ENCODE results near the gene HS3ST5. TPM values are rescaled to one million over a fixed set of nuclear protein-coding genes. Genes with fewer than 3 reads are reported as not detected.

Gene HS3ST5
- total and polyA plus RNA-seq, 2 experiments from 2014 or later: 2.8 to 3.5 TPM

DNA sequence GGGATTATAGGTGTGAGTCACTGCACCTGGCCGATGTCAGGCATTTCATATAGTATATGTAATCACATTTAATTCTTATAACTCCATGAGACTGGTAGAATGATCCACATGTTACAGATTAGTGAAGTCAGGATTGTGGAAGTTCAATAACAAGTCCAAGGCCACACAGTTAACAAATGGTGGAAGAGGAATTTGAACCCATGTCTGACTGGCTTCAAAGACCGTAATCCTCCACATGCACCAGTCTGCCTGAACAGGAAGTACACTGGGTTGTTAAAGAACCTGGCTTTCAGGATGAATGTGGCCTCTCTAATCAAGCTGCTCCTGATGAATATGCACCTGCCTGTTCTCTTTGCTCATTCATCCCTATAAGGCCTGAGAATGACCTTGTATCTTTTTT lies 249.9 kb downstream of the HS3ST5 start:
- H3K27ac Mint-ChIP-seq: no peak overlapping the region
- peaks cover 8% of the 10 kb centered on the region for H3K4me1 Mint-ChIP-seq
- no peak overlapping the region for H3K27ac ChIP-seq (ENCODE audit: low read depth)
- H3K4me1 ChIP-seq (ENCODE audit: insufficient read depth): 0 out of 2 replicates have a peak, but pooled peaks cover 4% of the 10 kb centered on the region
- no peaks in the 10 kb centered on the region for H3K27me3 ChIP-seq (ENCODE audit: insufficient read depth)
- TF ChIP-seq, protein P1, sequence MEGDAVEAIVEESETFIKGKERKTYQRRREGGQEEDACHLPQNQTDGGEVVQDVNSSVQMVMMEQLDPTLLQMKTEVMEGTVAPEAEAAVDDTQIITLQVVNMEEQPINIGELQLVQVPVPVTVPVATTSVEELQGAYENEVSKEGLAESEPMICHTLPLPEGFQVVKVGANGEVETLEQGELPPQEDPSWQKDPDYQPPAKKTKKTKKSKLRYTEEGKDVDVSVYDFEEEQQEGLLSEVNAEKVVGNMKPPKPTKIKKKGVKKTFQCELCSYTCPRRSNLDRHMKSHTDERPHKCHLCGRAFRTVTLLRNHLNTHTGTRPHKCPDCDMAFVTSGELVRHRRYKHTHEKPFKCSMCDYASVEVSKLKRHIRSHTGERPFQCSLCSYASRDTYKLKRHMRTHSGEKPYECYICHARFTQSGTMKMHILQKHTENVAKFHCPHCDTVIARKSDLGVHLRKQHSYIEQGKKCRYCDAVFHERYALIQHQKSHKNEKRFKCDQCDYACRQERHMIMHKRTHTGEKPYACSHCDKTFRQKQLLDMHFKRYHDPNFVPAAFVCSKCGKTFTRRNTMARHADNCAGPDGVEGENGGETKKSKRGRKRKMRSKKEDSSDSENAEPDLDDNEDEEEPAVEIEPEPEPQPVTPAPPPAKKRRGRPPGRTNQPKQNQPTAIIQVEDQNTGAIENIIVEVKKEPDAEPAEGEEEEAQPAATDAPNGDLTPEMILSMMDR (conservative IDR thresholded peaks at IDR 0.05; ENCODE audit: low read depth in 2 of 2): no peak
- TF ChIP-seq EZH2phosphoT487 (IDR thresholded peaks at IDR 0.05; ENCODE audit: unreplicated experiment): no peak
- no peak for TF ChIP-seq ZNF331 (CRISPR knock-in tag; IDR thresholded peaks at IDR 0.05; ENCODE audit: low read depth)
- TF ChIP-seq, protein P2, sequence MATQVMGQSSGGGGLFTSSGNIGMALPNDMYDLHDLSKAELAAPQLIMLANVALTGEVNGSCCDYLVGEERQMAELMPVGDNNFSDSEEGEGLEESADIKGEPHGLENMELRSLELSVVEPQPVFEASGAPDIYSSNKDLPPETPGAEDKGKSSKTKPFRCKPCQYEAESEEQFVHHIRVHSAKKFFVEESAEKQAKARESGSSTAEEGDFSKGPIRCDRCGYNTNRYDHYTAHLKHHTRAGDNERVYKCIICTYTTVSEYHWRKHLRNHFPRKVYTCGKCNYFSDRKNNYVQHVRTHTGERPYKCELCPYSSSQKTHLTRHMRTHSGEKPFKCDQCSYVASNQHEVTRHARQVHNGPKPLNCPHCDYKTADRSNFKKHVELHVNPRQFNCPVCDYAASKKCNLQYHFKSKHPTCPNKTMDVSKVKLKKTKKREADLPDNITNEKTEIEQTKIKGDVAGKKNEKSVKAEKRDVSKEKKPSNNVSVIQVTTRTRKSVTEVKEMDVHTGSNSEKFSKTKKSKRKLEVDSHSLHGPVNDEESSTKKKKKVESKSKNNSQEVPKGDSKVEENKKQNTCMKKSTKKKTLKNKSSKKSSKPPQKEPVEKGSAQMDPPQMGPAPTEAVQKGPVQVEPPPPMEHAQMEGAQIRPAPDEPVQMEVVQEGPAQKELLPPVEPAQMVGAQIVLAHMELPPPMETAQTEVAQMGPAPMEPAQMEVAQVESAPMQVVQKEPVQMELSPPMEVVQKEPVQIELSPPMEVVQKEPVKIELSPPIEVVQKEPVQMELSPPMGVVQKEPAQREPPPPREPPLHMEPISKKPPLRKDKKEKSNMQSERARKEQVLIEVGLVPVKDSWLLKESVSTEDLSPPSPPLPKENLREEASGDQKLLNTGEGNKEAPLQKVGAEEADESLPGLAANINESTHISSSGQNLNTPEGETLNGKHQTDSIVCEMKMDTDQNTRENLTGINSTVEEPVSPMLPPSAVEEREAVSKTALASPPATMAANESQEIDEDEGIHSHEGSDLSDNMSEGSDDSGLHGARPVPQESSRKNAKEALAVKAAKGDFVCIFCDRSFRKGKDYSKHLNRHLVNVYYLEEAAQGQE (IDR thresholded peaks at IDR 0.05; ENCODE audit: unreplicated experiment): no peak
- TF ChIP-seq, protein P3, sequence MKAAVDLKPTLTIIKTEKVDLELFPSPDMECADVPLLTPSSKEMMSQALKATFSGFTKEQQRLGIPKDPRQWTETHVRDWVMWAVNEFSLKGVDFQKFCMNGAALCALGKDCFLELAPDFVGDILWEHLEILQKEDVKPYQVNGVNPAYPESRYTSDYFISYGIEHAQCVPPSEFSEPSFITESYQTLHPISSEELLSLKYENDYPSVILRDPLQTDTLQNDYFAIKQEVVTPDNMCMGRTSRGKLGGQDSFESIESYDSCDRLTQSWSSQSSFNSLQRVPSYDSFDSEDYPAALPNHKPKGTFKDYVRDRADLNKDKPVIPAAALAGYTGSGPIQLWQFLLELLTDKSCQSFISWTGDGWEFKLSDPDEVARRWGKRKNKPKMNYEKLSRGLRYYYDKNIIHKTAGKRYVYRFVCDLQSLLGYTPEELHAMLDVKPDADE (IDR thresholded peaks at IDR 0.05): no peak
- TF ChIP-seq, protein P4, sequence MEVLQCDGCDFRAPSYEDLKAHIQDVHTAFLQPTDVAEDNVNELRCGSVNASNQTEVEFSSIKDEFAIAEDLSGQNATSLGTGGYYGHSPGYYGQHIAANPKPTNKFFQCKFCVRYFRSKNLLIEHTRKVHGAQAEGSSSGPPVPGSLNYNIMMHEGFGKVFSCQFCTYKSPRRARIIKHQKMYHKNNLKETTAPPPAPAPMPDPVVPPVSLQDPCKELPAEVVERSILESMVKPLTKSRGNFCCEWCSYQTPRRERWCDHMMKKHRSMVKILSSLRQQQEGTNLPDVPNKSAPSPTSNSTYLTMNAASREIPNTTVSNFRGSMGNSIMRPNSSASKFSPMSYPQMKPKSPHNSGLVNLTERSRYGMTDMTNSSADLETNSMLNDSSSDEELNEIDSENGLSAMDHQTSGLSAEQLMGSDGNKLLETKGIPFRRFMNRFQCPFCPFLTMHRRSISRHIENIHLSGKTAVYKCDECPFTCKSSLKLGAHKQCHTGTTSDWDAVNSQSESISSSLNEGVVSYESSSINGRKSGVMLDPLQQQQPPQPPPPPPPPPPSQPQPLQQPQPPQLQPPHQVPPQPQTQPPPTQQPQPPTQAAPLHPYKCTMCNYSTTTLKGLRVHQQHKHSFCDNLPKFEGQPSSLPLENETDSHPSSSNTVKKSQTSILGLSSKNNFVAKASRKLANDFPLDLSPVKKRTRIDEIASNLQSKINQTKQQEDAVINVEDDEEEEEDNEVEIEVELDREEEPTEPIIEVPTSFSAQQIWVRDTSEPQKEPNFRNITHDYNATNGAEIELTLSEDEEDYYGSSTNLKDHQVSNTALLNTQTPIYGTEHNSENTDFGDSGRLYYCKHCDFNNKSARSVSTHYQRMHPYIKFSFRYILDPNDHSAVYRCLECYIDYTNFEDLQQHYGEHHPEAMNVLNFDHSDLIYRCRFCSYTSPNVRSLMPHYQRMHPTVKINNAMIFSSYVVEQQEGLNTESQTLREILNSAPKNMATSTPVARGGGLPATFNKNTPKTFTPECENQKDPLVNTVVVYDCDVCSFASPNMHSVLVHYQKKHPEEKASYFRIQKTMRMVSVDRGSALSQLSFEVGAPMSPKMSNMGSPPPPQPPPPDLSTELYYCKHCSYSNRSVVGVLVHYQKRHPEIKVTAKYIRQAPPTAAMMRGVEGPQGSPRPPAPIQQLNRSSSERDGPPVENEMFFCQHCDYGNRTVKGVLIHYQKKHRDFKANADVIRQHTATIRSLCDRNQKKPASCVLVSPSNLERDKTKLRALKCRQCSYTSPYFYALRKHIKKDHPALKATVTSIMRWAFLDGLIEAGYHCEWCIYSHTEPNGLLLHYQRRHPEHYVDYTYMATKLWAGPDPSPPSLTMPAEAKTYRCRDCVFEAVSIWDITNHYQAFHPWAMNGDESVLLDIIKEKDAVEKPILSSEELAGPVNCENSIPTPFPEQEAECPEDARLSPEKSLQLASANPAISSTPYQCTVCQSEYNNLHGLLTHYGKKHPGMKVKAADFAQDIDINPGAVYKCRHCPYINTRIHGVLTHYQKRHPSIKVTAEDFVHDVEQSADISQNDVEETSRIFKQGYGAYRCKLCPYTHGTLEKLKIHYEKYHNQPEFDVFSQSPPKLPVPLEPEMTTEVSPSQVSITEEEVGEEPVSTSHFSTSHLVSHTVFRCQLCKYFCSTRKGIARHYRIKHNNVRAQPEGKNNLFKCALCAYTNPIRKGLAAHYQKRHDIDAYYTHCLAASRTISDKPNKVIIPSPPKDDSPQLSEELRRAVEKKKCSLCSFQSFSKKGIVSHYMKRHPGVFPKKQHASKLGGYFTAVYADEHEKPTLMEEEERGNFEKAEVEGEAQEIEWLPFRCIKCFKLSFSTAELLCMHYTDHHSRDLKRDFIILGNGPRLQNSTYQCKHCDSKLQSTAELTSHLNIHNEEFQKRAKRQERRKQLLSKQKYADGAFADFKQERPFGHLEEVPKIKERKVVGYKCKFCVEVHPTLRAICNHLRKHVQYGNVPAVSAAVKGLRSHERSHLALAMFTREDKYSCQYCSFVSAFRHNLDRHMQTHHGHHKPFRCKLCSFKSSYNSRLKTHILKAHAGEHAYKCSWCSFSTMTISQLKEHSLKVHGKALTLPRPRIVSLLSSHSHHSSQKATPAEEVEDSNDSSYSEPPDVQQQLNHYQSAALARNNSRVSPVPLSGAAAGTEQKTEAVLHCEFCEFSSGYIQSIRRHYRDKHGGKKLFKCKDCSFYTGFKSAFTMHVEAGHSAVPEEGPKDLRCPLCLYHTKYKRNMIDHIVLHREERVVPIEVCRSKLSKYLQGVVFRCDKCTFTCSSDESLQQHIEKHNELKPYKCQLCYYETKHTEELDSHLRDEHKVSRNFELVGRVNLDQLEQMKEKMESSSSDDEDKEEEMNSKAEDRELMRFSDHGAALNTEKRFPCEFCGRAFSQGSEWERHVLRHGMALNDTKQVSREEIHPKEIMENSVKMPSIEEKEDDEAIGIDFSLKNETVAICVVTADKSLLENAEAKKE (CRISPR knock-in tag; IDR thresholded peaks at IDR 0.05): no peak
- no peak for TF ChIP-seq ZNF114 (CRISPR knock-in tag; IDR thresholded peaks at IDR 0.05)
- no peak for TF ChIP-seq STAT1 (IDR thresholded peaks at IDR 0.05; ENCODE audit: unreplicated experiment)
- TF ChIP-seq EZH2 (IDR thresholded peaks at IDR 0.05; ENCODE audit: low read depth, unreplicated experiment): no peak
- TF ChIP-seq POLR2AphosphoS5 (IDR thresholded peaks at IDR 0.05; ENCODE audit: low read depth): no peak
- no peak for TF ChIP-seq JUNB (IDR thresholded peaks at IDR 0.05; ENCODE audit: unreplicated experiment)
- TF ChIP-seq NANOG (IDR thresholded peaks at IDR 0.05; ENCODE audit: borderline replicate concordance): no peak
- no peak overlapping the region for H3K4me3 ChIP-seq
- H3K36me3 Mint-ChIP-seq (ENCODE audit: low read depth): no peaks in the 10 kb centered on the region
- no peaks in the 10 kb centered on the region for H4K20me1 ChIP-seq (replicated peaks; ENCODE audit: insufficient read depth)
- H3K9me3 Mint-ChIP-seq: no peaks in the 10 kb centered on the region
- H2AFZ ChIP-seq: no peak overlapping the region
- H3K36me3 ChIP-seq (ENCODE audit: insufficient read depth): no peaks in the 10 kb centered on the region
- no peak overlapping the region for H3K4me3 Mint-ChIP-seq
- H3K9me2 ChIP-seq (ENCODE audit: insufficient read depth): no peaks in the 10 kb centered on the region
- DNase-seq (ENCODE audit: low spot score): no peak
- H3K79me2 ChIP-seq (replicated peaks; ENCODE audit: insufficient read depth): no peaks in the 10 kb centered on the region
- no peak for ATAC-seq
- no peaks in the 10 kb centered on the region for H3K27me3 Mint-ChIP-seq (ENCODE audit: insufficient read depth, low read depth, poor library complexity)
- H3K4me2 ChIP-seq: no peak overlapping the region
- H3F3A ChIP-seq (replicated peaks; ENCODE audit: low read depth): no peaks in the 10 kb centered on the region

Data from GM23338 (cell line).